ENCODE results near the gene APOC1.

The APOC1 gene

DNA sequence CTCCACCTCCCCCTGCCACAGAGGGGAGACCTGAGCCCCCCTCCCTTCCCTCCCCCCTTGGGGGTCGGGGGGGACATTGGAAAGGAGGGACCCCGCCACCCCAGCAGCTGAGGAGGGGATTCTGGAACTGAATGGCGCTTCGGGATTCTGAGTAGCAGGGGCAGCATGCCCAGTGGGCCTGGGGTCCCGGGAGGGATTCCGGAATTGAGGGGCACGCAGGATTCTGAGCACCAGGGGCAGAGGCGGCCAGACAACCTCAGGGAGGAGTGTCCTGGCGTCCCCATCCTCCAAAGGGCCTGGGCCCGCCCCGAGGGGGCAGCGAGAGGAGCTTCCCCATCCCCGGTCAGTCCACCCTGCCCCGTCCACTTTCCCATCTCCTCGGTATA lies 11.2 kb upstream of the APOC1 start:
- Histone ChIP-seq H3K36me3 (ENCODE audit: insufficient read depth, low read length) (peaks cover 23% of the 10 kb centered on the region; the same call in 1 of the 2 replicates), H4K20me1 (ENCODE audit: insufficient read depth, low read length, poor library complexity, severe bottlenecking) (no peaks in the 10 kb centered on the region), H3K9me3 (ENCODE audit: insufficient read depth, low read depth, low read length) (no peaks in the 10 kb centered on the region), H3F3A (ENCODE audit: low read depth) (no peaks in the 10 kb centered on the region), H3K4me3 (ENCODE audit: low read length, poor library complexity, severe bottlenecking) (no peak overlapping the region), H3K79me2 (ENCODE audit: insufficient read depth, low read length) (no peaks in the 10 kb centered on the region), H3K27me3 (ENCODE audit: insufficient read depth, low read length, poor library complexity, severe bottlenecking) (no peaks in the 10 kb centered on the region), H3K9ac (ENCODE audit: low read depth, low read length, poor library complexity, severe bottlenecking) (no peak overlapping the region), H2AFZ (ENCODE audit: low read length) (no peak overlapping the region), H3K4me2 (ENCODE audit: low read depth, low read length, poor library complexity, severe bottlenecking) (no peak overlapping the region), H3K4me1 (ENCODE audit: insufficient read depth, low read length, poor library complexity, severe bottlenecking) (no peaks in the 10 kb centered on the region), H3K9me2 (replicated peaks; ENCODE audit: low read depth, low read length) (no peaks in the 10 kb centered on the region)
- no peak for TF ChIP-seq EZH2phosphoT487 (IDR thresholded peaks at IDR 0.05; ENCODE audit: borderline replicate concordance)
- TF ChIP-seq, protein P1, sequence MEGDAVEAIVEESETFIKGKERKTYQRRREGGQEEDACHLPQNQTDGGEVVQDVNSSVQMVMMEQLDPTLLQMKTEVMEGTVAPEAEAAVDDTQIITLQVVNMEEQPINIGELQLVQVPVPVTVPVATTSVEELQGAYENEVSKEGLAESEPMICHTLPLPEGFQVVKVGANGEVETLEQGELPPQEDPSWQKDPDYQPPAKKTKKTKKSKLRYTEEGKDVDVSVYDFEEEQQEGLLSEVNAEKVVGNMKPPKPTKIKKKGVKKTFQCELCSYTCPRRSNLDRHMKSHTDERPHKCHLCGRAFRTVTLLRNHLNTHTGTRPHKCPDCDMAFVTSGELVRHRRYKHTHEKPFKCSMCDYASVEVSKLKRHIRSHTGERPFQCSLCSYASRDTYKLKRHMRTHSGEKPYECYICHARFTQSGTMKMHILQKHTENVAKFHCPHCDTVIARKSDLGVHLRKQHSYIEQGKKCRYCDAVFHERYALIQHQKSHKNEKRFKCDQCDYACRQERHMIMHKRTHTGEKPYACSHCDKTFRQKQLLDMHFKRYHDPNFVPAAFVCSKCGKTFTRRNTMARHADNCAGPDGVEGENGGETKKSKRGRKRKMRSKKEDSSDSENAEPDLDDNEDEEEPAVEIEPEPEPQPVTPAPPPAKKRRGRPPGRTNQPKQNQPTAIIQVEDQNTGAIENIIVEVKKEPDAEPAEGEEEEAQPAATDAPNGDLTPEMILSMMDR (conservative IDR thresholded peaks at IDR 0.05; ENCODE audit: low read length) = no peak

DNA sequence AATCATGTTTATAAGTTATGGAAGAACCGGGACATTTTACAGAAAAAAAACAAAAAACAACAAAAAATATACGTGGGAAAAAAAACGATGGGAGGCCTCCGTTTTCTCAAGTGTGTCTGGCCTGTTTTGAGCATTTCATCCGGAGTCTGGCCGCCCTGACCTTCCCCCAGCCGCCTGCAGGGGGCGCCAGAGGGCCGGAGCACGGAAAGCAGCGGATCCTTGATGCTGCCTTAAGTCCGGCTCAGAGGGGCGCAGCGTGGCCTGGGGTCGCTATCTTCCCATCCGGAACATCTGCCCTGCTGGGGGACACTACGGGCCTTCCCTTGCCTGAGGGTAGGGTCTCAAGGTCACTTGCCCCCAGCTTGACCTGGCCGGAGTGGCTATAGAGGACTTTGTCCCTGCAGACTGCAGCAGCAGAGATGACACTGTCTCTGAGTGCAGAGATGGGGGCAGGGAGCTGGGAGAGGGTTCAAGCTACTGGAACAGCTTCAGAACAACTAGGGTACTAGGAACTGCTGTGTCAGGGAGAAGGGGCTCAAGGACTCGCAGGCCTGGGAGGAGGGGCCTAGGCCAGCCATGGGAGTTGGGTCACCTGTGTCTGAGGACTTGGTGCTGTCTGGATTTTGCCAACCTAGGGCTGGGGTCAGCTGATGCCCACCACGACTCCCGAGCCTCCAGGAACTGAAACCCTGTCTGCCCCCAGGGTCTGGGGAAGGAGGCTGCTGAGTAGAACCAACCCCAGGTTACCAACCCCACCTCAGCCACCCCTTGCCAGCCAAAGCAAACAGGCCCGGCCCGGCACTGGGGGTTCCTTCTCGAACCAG lies 10.6 kb upstream of the APOC1 start:
- no peak overlapping the region for H3K9ac ChIP-seq (ENCODE audit: low read depth, low read length, poor library complexity, severe bottlenecking)
- no peaks in the 10 kb centered on the region for H3K79me2 ChIP-seq (ENCODE audit: insufficient read depth, low read length)
- H2AFZ ChIP-seq (ENCODE audit: low read length) = no peak overlapping the region
- no peaks in the 10 kb centered on the region for H4K20me1 ChIP-seq (ENCODE audit: insufficient read depth, low read length, poor library complexity, severe bottlenecking)
- peaks cover 23% of the 10 kb centered on the region; the same call in 1 of the 2 replicates for H3K36me3 ChIP-seq (ENCODE audit: insufficient read depth, low read length)
- no peak overlapping the region for H3K4me3 ChIP-seq (ENCODE audit: low read length, poor library complexity, severe bottlenecking)
- H3K4me1 ChIP-seq (ENCODE audit: insufficient read depth, low read length, poor library complexity, severe bottlenecking) = no peaks in the 10 kb centered on the region
- H3K9me3 ChIP-seq (ENCODE audit: insufficient read depth, low read depth, low read length) = no peaks in the 10 kb centered on the region
- H3K4me2 ChIP-seq (ENCODE audit: low read depth, low read length, poor library complexity, severe bottlenecking) = no peak overlapping the region
- no peaks in the 10 kb centered on the region for H3K27me3 ChIP-seq (ENCODE audit: insufficient read depth, low read length, poor library complexity, severe bottlenecking)
- no peak for TF ChIP-seq EZH2phosphoT487 (IDR thresholded peaks at IDR 0.05; ENCODE audit: borderline replicate concordance)
- TF ChIP-seq, protein P1 (conservative IDR thresholded peaks at IDR 0.05; ENCODE audit: low read length) = peak; percentile 89
- no peaks in the 10 kb centered on the region for H3K9me2 ChIP-seq (replicated peaks; ENCODE audit: low read depth, low read length)
- H3F3A ChIP-seq (ENCODE audit: low read depth) = no peaks in the 10 kb centered on the region

DNA sequence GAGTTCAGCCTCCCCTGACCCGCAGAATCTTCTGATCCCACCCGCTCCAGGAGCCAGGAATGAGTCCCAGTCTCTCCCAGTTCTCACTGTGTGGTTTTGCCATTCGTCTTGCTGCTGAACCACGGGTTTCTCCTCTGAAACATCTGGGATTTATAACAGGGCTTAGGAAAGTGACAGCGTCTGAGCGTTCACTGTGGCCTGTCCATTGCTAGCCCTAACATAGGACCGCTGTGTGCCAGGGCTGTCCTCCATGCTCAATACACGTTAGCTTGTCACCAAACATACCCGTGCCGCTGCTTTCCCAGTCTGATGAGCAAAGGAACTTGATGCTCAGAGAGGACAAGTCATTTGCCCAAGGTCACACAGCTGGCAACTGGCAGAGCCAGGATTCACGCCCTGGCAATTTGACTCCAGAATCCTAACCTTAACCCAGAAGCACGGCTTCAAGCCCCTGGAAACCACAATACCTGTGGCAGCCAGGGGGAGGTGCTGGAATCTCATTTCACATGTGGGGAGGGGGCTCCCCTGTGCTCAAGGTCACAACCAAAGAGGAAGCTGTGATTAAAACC lies 9.9 kb upstream of the APOC1 start:
- H3K9me2 ChIP-seq (replicated peaks; ENCODE audit: low read depth, low read length) = no peaks in the 10 kb centered on the region
- no peak overlapping the region for H3K4me3 ChIP-seq (ENCODE audit: low read length, poor library complexity, severe bottlenecking)
- H3K9ac ChIP-seq (ENCODE audit: low read depth, low read length, poor library complexity, severe bottlenecking) = no peak overlapping the region
- no peaks in the 10 kb centered on the region for H3K9me3 ChIP-seq (ENCODE audit: insufficient read depth, low read depth, low read length)
- H3K4me1 ChIP-seq (ENCODE audit: insufficient read depth, low read length, poor library complexity, severe bottlenecking) = no peaks in the 10 kb centered on the region
- TF ChIP-seq, protein P1 (conservative IDR thresholded peaks at IDR 0.05; ENCODE audit: low read length) = peak; percentile 43
- TF ChIP-seq EZH2phosphoT487 (IDR thresholded peaks at IDR 0.05; ENCODE audit: borderline replicate concordance) = no peak
- H3K36me3 ChIP-seq (ENCODE audit: insufficient read depth, low read length) = peaks cover 23% of the 10 kb centered on the region; the same call in 1 of the 2 replicates
- no peak overlapping the region for H3K4me2 ChIP-seq (ENCODE audit: low read depth, low read length, poor library complexity, severe bottlenecking)
- H2AFZ ChIP-seq (ENCODE audit: low read length) = no peak overlapping the region
- H4K20me1 ChIP-seq (ENCODE audit: insufficient read depth, low read length, poor library complexity, severe bottlenecking) = no peaks in the 10 kb centered on the region
- H3F3A ChIP-seq (ENCODE audit: low read depth) = no peaks in the 10 kb centered on the region
- no peaks in the 10 kb centered on the region for H3K27me3 ChIP-seq (ENCODE audit: insufficient read depth, low read length, poor library complexity, severe bottlenecking)
- H3K79me2 ChIP-seq (ENCODE audit: insufficient read depth, low read length) = no peaks in the 10 kb centered on the region

All from Loucy (cell line).